NOMO-1 treated with DMSO at 0.1 percent for 48 hours (cell line): ENCODE data around the gene PDE4A.
"Not testable (repeated sequence)": the region's sequence is repeated elsewhere in the genome, so short reads cannot be mapped to it uniquely, and the experiment has no call there.

Experiments
- DNase-seq: peaks from one replicate; lab custom pipeline; 2025; ENCODE audit not compliant: unreplicated experiment; lab: John Stamatoyannopoulos, UW

Gene PDE4A

DNA sequence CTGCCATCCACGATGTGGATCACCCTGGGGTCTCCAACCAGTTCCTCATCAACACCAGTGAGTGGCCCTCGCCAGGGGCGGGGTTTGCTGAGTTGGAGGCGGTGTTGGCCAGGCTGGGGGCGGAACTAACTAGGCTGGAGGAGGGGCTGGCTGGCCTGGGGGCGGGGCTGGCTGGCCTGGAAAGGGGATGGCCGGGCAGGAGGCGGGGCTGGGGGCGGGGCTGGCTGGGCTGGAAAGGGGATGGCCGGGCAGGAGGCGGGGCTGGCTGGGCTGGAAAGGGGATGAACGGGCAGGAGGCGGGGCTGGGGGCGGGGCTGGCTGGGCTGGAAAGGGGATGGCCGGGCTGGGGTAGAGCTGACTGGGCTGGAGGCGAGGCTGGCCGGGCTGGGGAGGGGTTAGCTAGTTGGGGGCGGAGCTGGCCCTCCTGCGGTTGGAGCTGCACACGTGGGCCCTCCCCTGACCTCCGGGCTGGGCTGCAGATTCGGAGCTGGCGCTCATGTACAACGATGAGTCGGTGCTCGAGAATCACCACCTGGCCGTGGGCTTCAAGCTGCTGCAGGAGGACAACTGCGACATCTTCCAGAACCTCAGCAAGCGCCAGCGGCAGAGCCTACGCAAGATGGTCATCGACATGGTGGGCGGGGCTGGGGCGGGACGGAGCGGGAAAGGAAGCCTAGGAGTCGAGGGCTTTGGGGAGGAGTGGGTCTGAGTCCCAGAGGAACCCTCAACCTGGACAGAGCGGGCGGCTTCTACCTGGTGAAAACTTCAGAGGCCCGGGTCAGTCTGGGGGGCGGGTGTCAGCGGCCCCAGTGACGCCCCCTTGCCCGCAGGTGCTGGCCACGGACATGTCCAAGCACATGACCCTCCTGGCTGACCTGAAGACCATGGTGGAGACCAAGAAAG lies 41.0 kb downstream of the PDE4A start:
- no peak for DNase-seq

DNA sequence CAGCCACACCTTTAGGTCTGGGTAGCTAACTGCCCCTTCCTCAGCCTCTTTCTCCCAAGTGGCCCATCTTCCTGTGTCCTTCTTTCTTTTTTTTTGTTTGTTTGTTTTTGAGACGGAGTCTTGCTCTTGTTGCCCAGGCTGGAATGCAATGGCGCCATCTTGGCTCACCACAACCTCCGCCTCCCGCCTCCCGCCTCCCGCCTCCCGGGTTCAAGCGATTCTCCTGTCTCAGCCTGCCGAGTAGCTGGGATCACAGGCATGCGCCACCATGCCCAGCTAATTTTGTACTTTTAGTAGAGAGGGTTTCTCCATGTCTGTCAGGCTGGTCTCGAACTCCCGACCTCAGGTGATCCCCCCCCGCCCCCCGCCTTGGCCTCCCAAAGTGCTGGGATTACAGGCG lies 41.7 kb downstream of the PDE4A start:
- DNase-seq, result not testable (repeated sequence)

DNA sequence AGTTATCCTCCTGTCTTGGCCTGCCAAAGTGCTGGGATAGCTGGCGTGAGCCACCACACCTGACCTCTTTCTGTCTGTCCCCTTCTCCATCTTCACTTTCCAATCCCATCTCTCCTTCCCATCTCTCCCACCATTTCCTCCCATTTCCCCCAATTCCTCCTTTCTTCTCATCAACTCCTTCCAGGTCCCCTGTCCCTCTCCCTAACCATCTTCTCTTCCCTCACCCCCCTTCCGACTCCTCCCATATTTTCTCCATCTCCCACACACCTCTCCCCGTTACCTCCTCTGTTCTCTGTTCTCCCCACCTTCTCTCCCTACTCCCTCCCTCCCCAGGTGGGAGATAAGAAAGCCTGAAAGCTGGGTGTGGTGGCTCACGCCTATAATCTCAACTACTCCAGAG lies 42.2 kb downstream of the PDE4A start:
- no peak for DNase-seq

DNA sequence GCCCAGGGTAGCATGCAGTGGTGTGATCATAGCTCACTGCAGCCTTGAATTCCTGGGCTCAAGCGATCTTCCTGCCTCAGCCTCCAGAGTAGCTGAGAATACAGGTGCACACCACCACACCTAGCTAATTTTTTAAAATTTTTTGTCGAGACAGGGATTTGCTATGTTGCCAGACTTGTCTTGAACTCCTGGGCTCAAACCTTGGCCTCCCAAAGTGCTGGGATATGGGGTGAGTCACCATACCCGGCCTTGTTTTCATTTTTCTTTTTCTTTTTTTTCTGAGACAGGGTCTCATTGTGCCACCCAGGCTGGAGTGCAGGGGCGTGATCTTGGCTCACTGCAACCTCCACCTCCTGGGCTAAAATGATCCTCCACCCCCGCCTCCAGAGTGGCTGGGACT lies 44.1 kb downstream of the PDE4A start:
- no peak for DNase-seq

DNA sequence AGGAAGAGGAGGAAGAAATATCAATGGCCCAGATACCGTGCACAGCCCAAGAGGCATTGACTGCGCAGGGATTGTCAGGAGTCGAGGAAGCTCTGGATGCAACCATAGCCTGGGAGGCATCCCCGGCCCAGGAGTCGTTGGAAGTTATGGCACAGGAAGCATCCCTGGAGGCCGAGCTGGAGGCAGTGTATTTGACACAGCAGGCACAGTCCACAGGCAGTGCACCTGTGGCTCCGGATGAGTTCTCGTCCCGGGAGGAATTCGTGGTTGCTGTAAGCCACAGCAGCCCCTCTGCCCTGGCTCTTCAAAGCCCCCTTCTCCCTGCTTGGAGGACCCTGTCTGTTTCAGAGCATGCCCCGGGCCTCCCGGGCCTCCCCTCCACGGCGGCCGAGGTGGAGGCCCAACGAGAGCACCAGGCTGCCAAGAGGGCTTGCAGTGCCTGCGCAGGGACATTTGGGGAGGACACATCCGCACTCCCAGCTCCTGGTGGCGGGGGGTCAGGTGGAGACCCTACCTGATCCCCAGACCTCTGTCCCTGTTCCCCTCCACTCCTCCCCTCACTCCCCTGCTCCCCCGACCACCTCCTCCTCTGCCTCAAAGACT lies 46.9 kb downstream of the PDE4A start:
- DNase-seq, result no peak

DNA sequence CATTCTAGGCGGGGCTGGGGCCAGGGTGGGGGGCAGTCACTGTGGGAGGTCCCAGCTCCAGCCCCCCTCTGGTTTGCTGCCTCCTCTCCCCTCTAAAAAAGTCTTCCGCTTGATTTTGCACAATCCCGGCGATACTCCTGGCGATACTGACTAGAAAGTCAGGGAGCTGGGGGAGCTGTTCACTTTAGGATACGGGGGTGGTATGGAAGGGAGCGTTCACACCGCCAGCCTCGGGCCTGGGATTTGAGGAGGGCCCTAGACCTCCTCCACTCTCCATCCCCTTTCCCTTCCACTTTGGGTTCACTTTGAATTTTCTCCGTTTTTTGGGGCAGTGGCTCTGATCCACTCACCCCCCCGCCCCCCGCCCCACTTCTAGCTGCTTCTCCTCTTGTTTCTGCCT lies 47.8 kb downstream of the PDE4A start:
- no peak for DNase-seq

DNA sequence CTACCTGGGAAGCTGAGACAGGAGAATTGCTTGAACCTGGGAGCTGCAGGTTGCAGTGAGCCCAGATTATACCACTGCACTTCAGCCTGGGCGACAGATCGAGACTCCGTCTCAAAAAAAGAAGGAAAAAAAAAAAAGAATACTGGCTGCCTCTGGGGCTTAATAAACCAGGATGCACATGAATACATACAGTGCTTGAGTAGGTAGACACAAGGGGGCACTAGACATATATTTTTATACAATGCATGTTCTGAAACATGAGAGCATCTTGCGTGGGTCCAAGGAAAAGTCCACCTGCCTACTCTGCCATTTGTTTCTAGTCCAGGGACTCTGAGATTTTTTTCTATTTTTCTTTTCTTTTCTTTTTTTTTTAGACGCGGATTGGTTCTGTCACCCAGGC lies 51.6 kb downstream of the PDE4A start:
- peak; percentile 23 for DNase-seq

DNA sequence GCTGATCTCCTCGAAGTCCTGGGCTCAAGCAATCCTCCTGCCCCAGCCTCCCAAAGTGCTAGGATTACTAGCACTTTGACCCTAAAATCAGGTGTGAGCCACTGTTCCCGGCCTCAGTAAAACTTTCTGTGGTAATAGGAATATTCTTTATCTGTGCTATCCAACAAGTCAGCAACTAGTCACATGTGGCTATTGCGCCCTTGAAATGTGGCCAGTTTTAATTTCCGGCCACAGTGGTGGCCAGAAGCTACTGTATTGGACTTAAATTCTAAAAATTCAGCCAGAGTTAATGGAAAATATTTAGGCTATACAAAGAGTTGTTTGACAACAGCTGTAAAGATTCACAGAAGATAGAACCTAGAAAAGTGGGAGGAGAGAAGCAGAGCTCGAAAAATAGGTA lies 52.9 kb downstream of the PDE4A start:
- no peak for DNase-seq

DNA sequence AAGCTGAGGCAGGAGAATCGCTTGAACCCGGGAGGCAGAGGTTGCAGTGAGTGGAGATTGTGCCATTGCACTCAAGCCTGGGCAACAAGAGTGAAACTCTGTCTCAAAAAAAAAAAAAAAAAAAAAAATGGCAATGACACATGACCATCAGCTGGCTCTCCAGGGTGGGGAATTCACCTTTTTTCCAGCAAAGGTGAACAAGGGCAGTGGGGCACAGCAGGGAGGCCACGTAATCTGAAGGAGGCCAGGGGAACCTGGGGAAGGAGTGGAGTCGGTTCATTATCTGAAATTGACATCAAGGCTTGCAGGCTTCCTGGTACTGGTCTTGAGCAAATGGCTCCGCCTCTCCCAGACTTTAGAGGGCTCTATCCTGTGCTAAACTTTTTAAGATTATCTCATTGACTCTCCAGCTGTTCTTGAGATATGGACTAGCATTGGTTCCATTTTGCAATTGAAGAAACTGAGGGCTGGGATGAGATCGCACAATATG lies 54.7 kb downstream of the PDE4A start:
- no peak for DNase-seq

DNA sequence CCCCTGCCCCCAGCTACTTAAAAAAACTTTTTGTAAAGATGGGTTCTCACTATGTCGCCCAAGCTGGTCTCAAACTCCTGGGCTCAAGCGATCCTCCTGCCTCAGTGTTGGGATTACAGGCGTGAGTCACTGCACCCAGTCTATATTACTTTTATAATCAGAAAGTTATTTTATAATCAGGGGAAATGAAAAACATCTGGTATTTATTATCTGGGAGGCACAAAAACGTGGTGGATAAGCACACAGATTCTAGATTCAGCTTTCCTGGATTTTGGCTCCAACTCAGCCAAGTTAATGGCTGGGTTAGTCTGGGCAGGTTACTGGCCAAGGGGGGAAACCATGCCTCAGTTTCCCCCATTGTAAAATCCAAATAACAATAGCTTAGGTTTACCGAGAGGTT lies 58.1 kb downstream of the PDE4A start:
- DNase-seq, result no peak

DNA sequence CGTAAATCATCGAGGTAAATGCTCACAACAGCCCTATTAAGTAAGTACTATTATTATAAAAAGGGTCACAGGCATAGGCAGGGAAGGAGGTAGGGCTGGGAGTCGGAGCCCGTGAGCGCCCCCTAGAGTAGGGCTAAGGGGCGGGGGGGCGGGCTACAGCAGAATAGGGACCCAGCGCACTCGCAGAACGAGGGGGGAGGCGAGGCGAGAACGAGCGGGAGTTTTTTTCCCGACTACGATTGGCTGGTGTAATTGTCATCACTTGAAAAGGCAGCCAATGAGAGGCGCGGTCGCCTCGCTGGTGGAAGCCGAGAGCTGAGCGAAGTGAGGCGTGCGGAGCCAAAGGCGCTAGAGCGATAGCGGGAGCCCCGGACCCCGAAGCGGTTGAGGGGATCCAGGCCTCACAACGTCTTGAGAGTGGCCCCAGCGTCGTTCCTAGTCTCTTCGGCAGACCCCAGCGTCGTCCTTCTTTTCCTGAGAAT lies 58.6 kb downstream of the PDE4A start:
- peak; percentile 93 for DNase-seq

DNA sequence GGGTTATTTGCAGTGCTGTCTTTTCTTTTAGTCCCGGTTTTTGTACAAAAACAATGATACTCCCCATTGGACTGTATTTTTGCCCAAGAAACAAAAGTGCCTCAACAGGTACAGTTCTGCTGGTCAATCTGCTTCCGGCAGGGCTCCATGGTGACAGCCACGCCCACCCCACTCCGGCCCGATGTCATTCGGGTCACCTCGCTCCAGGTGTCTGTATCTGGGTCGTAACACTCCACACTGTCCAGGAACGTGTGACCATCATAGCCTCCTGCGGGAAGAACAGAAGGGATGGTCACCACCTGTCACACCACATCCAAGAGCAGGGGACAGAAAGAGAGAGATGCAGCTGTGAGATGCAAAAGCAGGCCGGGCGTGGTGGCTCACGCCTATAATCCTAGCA lies 66.2 kb downstream of the PDE4A start:
- no peak for DNase-seq

DNA sequence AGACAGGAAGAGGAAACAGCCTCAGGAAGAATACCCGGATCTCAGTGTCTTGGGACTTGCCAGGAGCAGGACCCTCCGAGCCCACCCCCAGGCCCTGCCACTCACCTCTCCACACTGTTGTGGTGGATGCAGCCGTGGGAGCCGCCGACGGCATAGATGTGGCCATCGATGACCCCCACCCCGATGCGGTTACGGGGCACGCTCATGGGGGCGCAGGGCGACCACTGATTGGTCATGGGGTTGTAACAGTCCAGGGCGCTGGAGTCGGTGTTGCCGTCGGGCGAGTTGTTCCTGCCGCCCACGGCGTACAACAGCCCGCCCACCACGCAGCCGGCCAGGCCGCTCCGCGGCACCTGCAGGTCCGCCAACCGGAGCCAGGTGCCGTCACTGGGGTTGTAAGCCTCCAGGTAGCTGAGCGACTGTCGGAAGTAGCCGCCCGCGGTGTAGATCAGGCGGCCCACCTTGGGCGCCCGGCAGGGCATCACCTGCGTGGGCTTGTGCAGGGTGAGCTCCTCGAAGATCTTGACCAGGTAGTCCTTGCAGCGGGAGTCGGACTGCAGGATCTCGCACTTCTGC lies 71.2 kb downstream of the PDE4A start:
- DNase-seq, result no peak

DNA sequence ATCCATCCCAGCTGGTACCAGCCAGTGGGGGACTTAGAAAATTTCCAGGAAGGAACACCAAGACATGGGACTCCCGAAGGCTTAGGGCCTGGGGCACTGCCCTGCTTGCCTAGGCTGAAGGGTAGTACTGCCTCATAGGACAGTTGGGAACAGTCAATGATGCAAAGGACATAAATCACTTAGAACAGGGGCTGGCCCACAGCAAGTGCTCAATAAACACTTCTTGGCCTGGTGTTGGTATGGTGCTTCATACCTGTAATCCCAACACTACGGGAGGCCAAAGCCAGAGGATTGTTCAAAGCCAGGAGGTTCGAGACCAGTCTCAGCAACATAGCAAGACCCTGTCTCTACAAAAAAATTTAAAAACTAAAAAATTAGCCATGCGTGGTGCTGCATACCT lies 77.0 kb downstream of the PDE4A start:
- DNase-seq, result no peak

DNA sequence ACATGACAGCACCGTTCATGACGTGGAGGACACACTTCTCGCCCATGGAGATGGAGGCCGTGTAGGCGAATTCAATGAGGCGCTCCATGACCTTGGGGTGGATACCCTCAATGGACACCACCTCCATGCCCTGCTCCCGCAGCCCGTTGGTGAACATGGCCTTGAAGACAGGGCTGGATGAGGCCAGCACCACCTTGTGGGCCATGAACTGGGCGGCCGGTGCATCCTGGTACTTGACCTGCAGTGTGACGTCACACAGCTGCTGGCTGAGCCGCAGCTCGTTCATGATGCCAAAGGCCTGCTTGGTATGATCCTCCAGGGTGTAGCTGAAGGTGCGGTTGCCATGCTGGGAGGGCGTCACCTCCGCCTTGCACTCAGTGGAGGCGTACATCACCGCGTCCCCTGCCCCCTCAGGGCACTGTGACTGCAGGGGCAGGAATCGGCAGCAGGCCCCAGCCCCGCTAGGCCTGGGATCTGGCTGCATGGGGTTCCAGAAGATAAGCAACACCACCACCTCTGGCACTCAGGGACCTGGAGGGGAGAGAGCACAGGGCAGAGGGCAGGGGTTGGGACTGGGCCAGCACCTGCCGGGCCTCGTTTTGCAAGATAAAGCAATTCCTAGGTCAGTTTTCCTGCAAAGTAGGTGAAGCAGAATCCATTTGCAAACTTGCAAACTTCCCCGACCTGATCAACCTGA lies 79.4 kb downstream of the PDE4A start:
- DNase-seq, result no peak

DNA sequence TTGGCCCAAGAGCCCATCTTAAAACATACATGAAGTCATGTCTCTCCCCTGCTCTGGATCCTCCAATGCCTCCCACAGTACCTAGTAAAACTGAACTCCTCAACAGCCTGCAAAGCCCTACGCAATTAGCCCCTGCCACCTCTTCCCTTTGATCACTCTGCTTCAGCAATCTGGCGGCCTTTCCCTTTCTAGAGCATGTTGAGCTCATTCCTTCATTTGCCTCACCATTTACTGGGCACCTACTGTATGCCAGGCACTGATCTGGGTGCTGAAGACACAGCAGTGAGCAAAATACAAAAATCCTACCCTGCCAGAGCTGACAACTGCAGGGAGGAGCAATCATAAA lies 79.9 kb downstream of the PDE4A start:
- DNase-seq, result no peak

DNA sequence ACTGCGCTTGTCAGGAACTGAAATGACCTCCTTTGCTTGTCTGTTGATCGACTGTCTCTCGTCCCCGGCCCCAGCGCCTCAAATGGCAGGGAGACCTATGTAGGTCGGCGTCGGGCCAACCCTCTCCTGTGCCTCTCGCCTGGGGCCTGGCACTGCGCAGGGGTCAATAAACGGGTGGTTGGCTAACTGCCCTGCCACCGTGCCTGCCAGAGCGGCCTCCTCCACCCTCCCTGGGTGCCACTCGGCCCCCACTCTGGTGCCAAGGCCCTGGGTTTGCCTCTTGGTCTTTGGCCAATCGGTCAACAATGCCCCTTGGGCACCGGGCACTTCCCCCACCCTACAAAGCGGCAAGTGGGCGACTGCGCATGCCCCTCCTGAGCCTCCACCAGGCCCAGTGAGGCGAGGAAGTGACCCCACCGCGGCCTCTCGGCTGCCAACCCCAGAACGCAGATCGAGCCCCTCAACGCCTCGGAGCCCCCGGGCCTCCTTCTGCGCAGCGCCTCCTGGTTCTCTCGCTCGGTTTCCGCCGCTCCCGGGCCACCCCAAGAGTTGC lies 81.7 kb downstream of the PDE4A start:
- DNase-seq, result no peak

DNA sequence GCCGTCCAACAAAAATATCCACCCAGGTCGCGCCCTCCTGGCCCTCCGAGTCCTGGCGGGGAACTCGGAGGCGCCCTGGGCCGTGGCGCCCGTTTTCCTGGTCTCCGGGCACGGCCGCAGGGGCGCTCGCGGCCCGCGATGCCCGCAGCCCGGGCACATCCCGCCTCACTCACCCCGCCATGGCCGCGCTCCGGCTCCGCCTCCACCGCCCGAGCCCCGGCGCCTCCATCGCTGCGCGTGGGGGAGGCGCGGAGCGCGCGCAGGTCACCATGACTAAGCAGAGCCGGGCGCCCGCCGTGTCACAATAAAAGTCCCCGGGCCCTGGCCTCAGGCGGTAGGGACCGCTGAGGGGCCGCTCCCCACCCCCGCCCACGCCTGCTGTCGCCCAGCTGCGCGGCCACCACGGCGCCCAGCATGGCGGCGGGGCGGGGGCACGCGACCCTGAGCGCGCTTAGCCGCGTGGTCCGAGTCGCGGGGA lies 82.2 kb downstream of the PDE4A start:
- DNase-seq, result peak; percentile 88

DNA sequence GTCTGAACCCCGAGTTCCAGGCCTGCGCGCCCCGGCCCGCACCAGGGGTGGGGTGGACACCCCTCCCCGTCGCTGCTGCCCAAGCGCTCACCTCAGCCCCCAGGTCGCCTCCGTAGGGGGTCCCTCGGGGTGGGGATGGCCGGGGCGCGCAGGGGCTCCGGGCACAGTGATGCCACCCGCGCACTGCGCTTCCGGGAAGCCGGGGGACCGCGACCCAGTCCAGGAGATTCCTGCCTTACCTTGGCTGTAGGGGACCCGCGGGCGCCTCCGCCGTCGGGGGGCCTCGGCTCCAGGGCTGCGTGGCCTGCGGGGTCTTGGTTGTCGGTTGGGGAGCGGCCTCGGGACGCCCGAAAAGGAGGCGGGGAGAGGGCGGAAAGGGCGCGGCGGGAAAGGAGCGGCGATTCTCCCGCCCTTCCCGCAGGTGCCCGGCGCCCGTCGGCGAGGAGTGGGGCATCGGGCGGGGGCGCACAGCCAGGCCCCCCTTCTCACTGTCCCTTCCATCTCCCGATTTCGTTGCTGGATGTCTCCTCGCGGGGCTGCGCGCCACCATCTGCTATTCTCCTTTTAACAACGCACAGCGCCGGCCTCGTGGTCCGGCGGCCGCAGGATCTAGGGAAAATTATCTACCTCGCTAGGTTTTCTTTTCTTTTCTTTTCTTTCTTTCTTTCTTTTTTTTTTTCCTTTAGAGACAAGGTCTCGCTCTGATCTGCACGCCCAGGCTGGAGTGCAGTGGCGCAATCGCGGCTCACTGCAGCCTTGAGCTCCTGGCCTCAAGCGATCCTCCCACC lies 82.9 kb downstream of the PDE4A start, which contains the start of gene KEAP1:
Gene KEAP1 (minus strand): TSS at position 355 of the 788 bp plus-strand sequence. CDS start 3,323 bp downstream, outside the sequence.
- DNase-seq, result peak; percentile 63

DNA sequence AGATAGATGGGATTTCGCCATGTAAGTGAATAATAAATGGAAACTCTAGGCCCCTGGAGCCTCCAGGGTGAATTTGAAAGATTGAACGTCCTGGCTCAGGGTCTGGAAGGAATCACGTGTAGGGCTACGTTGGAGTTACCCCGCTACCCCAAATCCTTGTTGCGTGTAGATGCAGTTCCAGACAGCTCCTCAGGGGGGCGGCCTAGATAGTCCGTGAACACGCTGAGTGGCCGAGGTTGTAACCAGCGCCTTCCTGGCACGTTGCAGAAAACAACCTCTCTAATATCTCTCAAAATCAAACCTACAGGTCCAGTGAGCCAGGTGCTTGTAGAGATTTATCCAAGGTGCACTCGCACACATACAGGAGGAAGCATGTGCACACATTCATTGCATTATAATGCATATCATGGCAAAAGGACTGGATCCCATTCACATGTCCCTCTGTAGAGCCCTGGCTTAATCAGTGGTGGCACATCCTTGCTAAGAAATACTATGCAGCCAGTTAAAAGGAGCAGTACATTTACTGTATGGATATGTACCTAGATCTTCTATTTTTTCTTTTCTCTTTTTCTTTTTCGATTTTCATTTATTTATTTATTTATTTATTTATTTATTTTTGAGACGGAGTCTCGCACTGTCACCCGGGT lies 85.4 kb downstream of the PDE4A start:
- peak; percentile 67 for DNase-seq
